GM19238 (cell line): ENCODE data around the gene DAZAP1.

Source experiments
- DNase-seq: peaks from one replicate; pipeline ENCODE4 v3.0.0; 2011; ENCODE audit warnings: low spot score; ENCODE audit not compliant: insufficient read length

Gene DAZAP1

DNA sequence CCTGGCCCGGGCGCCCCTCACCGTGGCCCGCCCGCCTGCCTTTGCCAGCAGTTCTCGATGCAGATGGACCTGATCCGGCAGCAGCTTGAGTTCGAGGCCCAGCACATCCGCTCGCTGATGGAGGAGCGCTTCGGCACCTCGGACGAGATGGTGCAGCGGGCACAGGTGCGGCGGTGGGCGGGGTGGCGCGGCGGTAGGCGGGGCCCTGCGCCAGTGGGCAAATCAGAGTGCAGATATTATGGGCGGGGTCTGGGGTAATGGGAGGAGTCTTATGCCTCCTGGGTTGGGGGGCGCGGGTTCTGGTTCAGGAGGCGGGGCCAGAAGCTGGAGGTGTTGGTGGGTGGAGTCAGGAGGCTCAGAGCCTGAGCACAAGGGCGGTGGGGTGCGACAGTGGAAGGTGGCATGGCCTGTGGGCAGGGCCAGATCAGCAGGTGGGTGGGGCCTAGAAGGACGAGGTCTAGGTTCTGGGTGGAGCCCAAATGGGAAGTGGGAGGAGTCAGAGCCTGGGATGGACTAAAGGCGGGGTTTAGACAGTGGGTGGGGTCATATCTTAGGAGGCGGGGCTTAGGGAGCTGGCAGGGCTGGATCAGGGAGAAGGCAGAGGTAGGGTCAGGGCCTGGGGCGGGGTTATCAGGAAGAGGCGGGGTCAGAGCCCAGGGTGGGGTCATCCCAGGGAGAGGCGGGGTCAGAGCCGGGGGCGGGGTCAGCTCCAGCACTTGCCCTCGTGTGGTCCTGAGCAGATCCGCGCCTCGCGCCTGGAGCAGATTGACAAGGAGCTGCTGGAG, 48.1 kb downstream of the DAZAP1 start:
- DNase-seq, result peak; percentile 72

DNA sequence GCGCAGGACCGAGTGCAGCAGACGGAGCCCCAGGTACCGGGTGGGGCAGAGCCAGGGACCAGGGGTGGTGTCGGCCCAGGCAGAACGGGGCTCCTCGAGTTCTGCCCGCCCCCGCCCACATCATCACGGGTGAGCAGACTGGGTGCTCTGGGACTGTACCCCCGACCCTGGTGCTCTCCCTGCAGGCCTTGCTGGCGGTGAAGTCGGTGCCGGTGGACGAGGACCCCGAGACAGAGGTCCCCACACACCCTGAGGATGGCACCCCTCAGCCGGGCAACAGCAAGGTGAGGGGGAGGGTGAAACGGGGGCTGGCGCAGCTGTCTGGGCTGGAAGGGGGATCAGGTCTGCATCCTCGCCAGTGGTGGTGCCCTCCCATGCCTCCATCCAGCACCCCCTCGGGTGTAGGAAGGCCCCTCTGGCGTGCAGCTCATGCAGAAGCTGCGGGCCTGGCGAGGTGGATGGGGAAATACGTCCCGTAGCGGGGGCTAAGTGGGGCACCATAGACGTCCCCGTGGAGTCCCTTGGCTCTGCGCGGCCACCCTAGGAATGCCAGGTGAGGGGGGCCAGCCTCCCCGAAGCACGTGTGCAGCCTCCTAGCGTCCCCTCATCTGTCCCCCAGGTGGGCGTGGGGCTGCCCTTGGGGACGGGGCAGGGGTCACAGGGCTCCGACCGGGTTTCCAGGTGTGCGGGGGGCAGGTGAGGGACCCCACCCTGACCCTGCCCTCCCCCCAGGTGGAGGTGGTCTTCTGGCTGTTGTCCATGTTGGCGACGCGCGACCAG, 48.9 kb downstream of the DAZAP1 start:
- no peak for DNase-seq

DNA sequence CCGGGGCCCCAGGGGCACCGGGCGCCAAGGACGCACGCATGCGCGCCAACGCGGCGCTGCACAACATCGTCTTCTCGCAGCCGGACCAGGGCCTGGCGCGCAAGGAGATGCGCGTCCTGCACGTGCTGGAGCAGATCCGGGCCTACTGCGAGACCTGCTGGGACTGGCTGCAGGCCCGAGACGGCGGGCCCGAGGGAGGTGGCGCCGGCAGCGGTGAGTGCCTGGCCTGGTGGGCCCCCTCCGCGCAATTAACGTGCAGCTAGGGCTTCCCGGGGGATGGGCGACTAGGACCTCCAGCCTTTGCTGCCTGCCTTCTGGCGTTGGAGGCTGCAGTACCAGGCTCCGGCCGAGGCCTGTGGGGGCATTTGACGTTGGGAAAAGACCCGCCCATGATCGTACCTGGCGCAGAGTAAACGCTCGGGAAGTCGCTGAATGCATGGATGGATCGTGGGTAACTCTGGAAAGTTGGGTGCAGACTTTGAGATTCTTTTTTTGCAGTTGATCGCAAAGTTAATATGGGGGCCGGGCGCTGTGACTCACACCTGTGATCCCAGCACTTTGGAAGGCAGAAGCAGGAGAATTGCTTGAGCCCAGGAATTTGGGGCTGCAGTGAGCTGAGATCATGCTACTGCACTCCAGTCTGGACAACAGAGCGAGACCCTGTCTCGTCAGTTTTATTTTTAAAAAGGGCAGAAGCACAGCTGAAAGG, 49.8 kb downstream of the DAZAP1 start:
- DNase-seq, result no peak

DNA sequence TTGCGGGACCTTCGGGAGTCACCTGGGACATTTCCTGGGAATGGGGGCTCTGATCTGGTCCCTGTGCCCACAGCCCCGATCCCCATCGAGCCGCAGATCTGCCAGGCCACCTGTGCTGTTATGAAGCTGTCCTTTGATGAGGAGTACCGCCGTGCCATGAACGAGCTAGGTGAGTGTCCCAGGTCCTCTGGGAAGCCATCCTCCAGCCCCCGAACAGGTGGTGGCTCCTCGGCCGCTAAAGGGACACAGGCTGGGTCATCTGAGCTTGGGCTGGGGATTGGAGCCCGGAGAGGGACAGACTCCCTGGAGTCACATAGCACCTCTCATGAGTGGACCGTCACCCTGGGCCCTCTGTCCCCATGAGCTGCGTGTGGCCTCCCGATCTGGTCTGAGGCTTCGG, 50.5 kb downstream of the DAZAP1 start:
- no peak for DNase-seq

DNA sequence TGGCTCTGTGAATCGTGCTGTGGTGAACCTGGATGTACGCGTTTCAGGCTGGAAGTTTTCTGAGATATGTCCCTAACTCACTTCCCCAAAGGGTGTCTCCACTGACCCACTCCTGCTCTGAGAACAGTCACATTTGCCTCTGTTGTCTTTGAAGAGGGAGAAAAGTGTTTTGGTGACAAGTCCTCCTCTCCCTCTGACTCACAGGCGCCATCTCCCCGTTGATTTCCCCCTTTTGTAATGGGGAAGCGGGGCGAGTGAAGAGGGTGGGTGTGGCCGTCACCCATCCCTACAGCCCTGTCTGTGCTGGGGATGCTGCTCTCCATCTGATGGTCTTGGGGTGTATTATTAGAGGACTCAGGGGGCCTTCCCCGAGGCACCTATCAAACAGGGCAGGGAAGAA, 52.1 kb downstream of the DAZAP1 start:
- no peak for DNase-seq

DNA sequence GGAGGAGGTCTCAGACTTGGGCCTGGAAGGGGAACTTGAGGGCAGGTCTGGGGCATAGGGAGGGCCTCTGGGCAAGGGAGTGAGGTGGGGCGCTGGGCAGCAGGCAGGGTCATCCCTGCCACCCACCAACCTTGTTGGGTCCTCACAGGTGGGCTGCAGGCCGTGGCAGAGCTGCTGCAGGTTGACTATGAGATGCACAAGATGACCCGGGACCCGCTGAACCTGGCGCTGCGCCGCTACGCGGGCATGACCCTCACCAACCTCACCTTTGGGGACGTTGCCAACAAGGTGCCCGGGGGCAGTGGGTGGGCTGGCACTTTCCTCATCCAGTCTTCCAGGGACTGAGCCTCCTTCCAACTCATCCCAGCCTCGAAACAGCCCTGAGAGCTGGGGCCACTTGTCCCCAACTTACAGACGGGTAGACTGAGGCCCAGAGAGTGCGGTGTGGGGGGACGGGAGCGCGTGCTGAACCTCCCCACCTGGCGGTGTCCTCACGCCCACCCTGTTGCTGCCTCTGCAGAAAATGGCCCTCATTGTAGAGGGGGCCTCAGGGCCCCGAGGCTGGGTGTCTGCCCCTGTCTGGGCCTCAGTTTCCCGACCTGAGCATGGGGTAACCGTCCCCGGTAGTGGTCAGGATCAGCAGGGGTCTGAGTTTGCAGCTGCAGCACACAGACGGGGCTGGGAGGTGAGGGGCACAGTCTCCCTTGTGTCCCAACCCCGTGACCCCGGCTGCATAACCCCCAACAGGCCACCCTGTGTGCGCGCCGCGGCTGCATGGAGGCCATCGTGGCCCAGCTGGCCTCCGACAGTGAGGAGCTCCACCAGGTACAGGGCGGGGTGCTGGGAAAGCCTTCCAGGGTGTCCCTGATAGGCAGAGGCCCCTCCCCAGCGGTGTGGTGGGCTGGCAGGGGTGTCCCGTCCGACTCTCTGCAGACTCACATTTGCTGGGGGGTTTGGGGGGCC, 52.9 kb downstream of the DAZAP1 start:
- DNase-seq, result no peak

DNA sequence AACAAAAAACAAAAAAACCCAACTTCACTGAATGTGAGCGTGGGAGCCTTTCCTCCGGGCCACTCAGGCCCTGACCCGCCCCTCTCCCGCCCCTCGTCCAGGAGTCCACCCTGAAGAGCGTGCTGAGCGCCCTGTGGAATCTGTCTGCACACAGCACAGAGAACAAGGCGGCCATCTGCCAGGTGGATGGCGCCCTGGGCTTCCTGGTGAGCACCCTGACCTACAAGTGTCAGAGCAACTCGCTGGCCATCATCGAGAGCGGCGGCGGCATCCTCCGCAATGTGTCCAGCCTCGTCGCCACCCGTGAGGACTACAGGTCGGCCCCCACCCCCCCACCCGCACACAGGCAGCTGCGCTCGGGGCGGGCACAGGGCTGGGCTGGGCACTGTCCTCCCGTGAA, 54.5 kb downstream of the DAZAP1 start:
- DNase-seq, result no peak

DNA sequence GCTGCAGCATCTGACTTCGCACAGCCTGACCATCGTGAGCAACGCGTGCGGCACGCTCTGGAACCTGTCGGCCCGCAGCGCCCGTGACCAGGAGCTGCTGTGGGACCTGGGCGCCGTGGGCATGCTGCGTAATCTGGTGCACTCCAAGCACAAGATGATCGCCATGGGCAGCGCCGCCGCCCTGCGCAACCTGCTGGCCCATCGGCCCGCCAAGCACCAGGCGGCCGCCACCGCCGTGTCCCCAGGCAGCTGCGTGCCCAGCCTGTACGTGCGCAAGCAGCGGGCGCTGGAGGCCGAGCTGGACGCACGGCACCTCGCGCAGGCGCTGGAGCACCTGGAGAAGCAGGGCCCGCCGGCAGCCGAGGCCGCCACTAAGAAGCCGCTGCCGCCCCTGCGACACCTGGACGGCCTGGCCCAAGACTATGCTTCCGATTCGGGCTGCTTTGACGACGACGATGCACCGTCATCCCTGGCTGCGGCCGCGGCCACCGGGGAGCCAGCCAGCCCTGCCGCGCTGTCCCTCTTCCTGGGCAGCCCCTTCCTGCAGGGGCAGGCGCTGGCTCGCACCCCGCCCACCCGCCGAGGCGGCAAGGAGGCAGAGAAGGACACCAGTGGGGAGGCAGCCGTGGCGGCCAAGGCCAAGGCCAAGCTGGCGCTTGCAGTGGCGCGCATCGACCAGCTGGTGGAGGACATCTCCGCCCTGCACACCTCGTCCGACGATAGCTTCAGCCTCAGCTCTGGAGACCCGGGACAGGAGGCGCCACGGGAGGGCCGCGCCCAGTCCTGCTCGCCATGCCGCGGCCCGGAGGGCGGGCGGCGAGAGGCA, 58.0 kb downstream of the DAZAP1 start:
- no peak for DNase-seq

DNA sequence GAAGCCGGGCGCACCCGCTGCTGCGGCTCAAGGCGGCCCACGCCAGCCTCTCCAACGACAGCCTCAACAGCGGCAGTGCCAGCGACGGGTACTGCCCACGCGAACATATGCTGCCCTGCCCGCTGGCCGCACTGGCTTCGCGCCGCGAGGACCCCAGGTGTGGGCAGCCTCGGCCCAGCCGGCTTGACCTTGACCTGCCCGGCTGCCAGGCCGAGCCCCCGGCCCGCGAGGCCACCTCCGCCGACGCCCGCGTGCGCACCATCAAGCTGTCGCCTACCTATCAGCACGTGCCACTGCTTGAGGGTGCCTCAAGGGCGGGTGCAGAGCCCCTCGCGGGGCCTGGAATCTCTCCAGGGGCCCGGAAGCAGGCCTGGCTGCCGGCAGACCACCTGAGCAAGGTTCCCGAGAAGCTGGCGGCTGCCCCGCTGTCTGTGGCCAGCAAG, 58.7 kb downstream of the DAZAP1 start:
- no peak for DNase-seq

DNA sequence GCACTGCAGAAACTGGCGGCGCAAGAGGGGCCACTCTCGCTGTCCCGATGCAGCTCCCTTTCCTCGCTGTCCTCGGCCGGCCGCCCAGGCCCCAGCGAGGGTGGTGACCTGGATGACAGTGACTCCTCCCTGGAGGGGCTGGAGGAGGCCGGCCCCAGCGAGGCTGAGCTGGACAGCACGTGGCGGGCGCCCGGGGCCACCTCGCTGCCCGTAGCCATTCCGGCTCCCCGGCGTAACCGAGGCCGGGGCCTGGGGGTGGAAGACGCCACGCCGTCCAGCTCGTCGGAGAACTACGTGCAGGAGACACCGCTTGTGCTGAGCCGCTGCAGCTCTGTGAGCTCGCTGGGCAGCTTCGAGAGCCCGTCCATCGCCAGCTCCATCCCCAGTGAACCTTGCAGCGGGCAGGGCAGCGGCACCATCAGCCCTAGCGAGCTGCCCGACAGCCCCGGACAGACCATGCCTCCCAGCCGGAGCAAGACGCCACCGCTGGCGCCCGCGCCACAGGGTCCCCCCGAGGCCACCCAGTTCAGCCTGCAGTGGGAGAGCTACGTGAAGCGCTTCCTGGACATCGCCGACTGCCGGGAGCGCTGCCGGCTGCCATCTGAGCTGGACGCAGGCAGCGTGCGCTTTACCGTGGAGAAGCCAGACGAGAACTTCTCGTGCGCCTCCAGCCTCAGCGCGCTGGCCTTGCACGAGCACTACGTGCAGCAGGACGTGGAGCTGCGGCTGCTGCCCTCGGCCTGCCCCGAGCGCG, 59.3 kb downstream of the DAZAP1 start:
- no peak for DNase-seq

DNA sequence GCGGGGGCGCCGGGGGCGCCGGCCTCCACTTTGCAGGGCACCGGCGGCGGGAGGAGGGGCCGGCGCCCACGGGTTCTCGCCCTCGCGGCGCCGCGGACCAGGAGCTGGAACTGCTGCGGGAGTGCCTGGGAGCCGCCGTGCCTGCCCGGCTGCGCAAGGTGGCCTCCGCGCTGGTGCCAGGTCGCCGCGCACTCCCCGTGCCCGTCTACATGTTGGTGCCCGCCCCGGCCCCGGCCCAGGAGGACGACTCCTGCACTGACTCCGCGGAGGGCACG, 59.8 kb downstream of the DAZAP1 start:
- no peak for DNase-seq

DNA sequence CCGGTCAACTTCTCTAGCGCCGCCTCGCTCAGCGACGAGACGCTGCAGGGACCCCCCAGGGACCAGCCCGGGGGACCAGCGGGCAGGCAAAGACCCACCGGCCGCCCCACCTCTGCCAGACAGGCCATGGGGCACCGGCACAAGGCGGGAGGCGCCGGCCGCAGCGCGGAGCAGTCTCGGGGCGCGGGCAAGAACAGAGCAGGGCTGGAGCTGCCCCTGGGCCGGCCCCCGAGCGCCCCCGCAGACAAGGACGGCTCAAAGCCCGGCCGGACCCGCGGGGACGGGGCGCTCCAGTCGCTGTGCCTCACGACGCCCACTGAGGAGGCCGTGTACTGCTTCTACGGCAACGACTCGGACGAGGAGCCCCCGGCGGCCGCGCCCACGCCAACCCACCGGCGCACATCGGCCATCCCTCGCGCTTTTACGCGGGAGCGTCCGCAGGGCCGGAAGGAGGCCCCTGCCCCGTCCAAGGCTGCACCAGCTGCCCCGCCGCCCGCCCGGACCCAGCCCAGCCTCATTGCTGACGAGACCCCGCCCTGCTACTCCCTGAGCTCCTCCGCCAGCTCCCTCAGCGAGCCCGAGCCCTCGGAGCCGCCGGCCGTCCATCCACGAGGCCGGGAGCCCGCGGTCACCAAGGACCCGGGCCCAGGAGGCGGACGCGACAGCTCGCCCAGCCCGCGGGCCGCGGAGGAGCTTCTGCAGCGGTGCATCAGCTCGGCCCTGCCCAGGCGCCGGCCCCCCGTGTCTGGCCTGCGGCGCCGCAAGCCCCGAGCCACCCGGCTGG, 60.3 kb downstream of the DAZAP1 start:
- DNase-seq, result no peak

DNA sequence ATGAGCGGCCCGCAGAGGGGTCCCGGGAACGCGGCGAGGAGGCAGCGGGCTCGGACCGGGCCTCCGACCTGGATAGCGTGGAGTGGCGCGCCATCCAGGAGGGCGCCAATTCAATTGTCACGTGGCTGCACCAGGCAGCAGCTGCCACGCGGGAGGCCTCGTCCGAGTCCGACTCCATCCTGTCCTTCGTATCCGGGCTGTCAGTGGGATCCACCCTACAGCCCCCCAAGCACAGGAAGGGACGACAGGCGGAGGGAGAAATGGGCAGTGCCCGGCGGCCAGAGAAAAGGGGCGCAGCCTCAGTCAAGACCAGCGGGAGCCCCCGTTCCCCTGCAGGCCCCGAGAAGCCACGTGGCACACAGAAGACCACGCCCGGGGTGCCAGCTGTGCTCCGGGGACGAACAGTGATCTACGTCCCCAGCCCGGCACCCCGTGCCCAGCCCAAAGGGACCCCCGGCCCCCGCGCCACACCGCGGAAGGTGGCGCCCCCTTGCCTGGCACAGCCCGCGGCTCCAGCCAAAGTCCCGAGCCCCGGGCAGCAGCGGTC, 61.0 kb downstream of the DAZAP1 start:
- no peak for DNase-seq

DNA sequence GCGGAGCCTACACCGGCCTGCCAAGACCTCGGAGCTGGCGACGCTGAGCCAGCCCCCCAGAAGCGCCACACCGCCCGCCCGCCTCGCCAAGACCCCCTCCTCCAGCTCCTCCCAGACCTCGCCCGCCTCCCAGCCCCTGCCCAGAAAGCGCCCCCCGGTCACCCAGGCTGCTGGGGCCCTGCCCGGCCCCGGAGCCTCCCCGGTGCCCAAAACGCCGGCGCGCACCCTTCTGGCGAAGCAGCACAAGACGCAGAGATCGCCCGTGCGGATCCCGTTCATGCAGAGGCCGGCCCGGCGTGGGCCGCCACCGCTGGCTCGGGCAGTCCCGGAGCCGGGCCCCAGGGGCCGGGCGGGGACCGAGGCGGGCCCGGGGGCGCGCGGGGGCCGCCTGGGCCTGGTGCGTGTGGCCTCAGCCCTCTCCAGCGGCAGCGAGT, 61.5 kb downstream of the DAZAP1 start:
- no peak for DNase-seq

DNA sequence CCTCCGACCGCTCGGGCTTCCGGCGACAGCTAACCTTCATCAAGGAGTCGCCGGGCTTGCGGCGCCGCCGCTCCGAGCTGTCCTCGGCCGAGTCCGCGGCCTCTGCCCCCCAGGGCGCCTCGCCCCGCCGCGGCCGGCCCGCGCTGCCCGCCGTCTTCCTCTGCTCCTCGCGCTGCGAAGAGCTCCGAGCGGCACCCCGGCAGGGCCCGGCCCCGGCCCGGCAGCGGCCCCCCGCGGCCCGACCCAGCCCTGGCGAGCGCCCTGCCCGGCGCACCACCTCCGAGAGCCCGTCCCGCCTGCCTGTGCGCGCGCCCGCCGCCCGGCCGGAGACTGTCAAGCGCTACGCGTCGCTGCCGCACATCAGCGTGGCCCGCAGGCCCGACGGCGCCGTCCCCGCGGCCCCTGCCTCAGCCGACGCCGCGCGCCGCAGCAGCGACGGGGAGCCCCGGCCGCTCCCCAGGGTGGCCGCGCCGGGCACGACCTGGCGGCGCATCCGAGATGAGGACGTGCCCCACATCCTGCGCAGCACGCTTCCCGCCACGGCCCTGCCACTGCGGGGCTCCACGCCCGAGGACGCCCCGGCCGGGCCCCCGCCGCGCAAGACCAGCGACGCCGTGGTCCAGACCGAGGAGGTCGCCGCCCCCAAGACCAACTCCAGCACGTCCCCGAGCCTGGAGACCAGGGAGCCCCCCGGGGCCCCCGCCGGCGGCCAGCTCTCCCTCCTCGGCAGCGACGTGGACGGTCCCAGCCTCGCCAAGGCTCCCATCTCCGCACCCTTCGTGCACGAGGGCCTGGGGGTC, 62.1 kb downstream of the DAZAP1 start:
- no peak for DNase-seq

DNA sequence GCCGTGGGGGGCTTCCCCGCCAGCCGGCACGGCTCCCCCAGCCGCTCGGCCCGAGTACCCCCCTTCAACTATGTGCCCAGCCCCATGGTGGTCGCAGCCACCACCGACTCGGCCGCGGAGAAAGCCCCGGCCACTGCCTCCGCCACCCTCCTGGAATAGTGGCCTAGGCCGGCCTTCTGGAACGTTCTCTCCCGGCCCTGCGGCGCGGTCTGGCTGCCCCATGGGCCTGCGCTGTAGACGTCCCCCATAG, 62.6 kb downstream of the DAZAP1 start:
- DNase-seq, result no peak

DNA sequence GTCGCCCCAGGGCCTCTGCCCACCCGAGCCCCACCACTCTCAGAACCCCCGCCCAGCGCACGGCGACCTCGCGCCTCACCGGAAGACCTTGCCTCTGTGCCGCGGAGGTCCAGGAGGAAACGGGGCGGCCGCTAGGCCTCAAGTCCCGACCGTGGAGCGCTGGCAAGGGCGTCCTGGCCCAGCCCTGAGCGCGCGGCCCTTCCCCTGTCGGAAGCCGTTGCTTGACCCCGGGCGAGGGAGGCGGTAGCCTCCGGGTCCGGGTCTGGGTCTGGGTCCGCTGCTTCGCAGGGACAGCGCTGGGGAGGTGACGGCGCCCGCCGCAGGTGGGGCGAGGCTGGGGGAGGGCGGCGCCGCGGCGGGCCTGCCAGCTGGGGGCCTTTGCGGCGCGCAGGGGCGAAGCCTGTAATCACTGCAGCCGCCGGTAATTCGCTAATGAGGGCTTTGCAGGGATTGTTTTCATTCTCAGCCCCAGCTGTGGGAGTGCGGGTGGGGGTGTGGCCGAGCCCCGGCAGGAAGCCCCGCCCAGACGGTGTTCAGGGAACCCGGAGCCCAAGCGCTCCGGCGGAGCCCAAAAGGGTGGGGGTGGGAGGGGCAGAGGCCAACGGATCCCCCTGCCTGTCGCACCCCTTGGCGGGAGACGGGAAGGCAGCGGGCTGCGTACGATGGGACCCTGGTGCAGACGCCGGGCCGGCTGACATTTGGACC, 63.1 kb downstream of the DAZAP1 start:
- no peak for DNase-seq
